ENCODE data around the gene ZNF331.

The ZNF331 gene

GRCh38 chr19:53531457-53531856 is 6.5 kb upstream of the ZNF331 start:
- Histone ChIP-seq H3K79me1 (replicated peaks; ENCODE audit: low read length, poor library complexity, severe bottlenecking) (no peaks in the 10 kb centered on the region), H3K14ac (ENCODE audit: low read length in 2 of 2) (no peak overlapping the region), H3K4me3 (ENCODE audit: insufficient read depth in 1 of 2, low read depth in 1 of 2, low read length in 2 of 2) (no peak overlapping the region), H4K91ac (ENCODE audit: low read length) (no peak overlapping the region), H2BK12ac (ENCODE audit: low read length in 2 of 2) (no peak overlapping the region), H2AK5ac (ENCODE audit: low read length, severe bottlenecking) (no peak overlapping the region), H3K4me1 (ENCODE audit: control insufficient read depth, insufficient read depth, low read depth, low read length) (no peaks in the 10 kb centered on the region), H3K27ac (ENCODE audit: low read length, poor library complexity, severe bottlenecking) (no peak overlapping the region), H3K27me3 (ENCODE audit: control insufficient read depth in 1 of 2, insufficient read depth in 1 of 2, low read length in 2 of 2) (no peaks in the 10 kb centered on the region), H2BK5ac (ENCODE audit: low read depth, low read length, poor library complexity, severe bottlenecking) (no peak overlapping the region), H3K36me3 (ENCODE audit: control insufficient read depth in 1 of 2, insufficient read depth in 2 of 2, low read depth in 1 of 2, low read length in 2 of 2) (peaks cover 0 to 3% of the 10 kb centered on the region in 2 experiments), H3K4me2 (ENCODE audit: low read length, poor library complexity, severe bottlenecking) (no peak overlapping the region), H3K9me3 (ENCODE audit: control insufficient read depth, low read length) (peaks cover 11% of the 10 kb centered on the region), H2AFZ (ENCODE audit: low read depth, low read length) (no peak overlapping the region), H2BK120ac (ENCODE audit: low read depth, low read length) (no peak overlapping the region), H4K8ac (ENCODE audit: low read length) (no peak overlapping the region), H3K23ac (ENCODE audit: low read length in 2 of 2) (no peak overlapping the region), H3K9ac (ENCODE audit: low read length) (no peak overlapping the region), H2BK15ac (ENCODE audit: low read depth, poor library complexity, severe bottlenecking) (no peak overlapping the region), H3K18ac (ENCODE audit: low read depth in 1 of 2, low read length in 2 of 2) (no peak overlapping the region), H3K4ac (ENCODE audit: low read depth in 1 of 2, low read length in 2 of 2) (no peak overlapping the region)
- DNase-seq = no peak
- 80% methylated on average over 2 of the region's 4 CpGs for WGBS

GRCh38 chr19:53532362-53532761 is 5.6 kb upstream of the ZNF331 start:
- H2AFZ ChIP-seq (ENCODE audit: low read depth, low read length) = no peak overlapping the region
- H3K4me2 ChIP-seq (ENCODE audit: low read length, poor library complexity, severe bottlenecking) = no peak overlapping the region
- H2BK15ac ChIP-seq (ENCODE audit: low read depth, poor library complexity, severe bottlenecking) = no peak overlapping the region
- no peak overlapping the region for H2BK12ac ChIP-seq (ENCODE audit: low read length in 2 of 2)
- no peak overlapping the region for H3K23ac ChIP-seq (ENCODE audit: low read length in 2 of 2)
- H2AK5ac ChIP-seq (ENCODE audit: low read length, severe bottlenecking) = no peak overlapping the region
- no peak overlapping the region for H2BK120ac ChIP-seq (ENCODE audit: low read depth, low read length)
- no peaks in the 10 kb centered on the region for H3K79me1 ChIP-seq (replicated peaks; ENCODE audit: low read length, poor library complexity, severe bottlenecking)
- no peak overlapping the region for H3K14ac ChIP-seq (ENCODE audit: low read length in 2 of 2)
- no peak overlapping the region for H3K4me3 ChIP-seq (ENCODE audit: insufficient read depth in 1 of 2, low read depth in 1 of 2, low read length in 2 of 2)
- H3K18ac ChIP-seq (ENCODE audit: low read depth in 1 of 2, low read length in 2 of 2) = no peak overlapping the region
- H3K9ac ChIP-seq (ENCODE audit: low read length) = no peak overlapping the region
- no peak overlapping the region for H3K27ac ChIP-seq (ENCODE audit: low read length, poor library complexity, severe bottlenecking)
- no CpG with 5 or more reads among the region's 1 CpG for WGBS
- peaks cover 0 to 3% of the 10 kb centered on the region in 2 experiments for H3K36me3 ChIP-seq (ENCODE audit: control insufficient read depth in 1 of 2, insufficient read depth in 2 of 2, low read depth in 1 of 2, low read length in 2 of 2)
- H4K8ac ChIP-seq (ENCODE audit: low read length) = no peak overlapping the region
- H3K27me3 ChIP-seq (ENCODE audit: control insufficient read depth in 1 of 2, insufficient read depth in 1 of 2, low read length in 2 of 2) = no peaks in the 10 kb centered on the region
- no peak overlapping the region for H2BK5ac ChIP-seq (ENCODE audit: low read depth, low read length, poor library complexity, severe bottlenecking)
- H4K91ac ChIP-seq (ENCODE audit: low read length) = no peak overlapping the region
- DNase-seq = no peak
- peaks cover 3% of the 10 kb centered on the region for H3K4me1 ChIP-seq (ENCODE audit: control insufficient read depth, insufficient read depth, low read depth, low read length)
- H3K9me3 ChIP-seq (ENCODE audit: control insufficient read depth, low read length) = peaks cover 11% of the 10 kb centered on the region
- no peak overlapping the region for H3K4ac ChIP-seq (ENCODE audit: low read depth in 1 of 2, low read length in 2 of 2)

- Histone ChIP-seq H2BK15ac (ENCODE audit: low read depth, poor library complexity, severe bottlenecking) (no peak overlapping the region), H4K91ac (ENCODE audit: low read length) (no peak overlapping the region), H3K9ac (ENCODE audit: low read length) (no peak overlapping the region), H3K18ac (ENCODE audit: low read depth in 1 of 2, low read length in 2 of 2) (no peak overlapping the region), H2AFZ (ENCODE audit: low read depth, low read length) (no peak overlapping the region), H3K27me3 (ENCODE audit: control insufficient read depth in 1 of 2, insufficient read depth in 1 of 2, low read length in 2 of 2) (no peaks in the 10 kb centered on the region), H3K23ac (ENCODE audit: low read length in 2 of 2) (no peak overlapping the region), H3K27ac (ENCODE audit: low read length, poor library complexity, severe bottlenecking) (no peak overlapping the region), H3K79me1 (replicated peaks; ENCODE audit: low read length, poor library complexity, severe bottlenecking) (no peaks in the 10 kb centered on the region), H3K14ac (ENCODE audit: low read length in 2 of 2) (no peak overlapping the region), H3K36me3 (ENCODE audit: control insufficient read depth in 1 of 2, insufficient read depth in 2 of 2, low read depth in 1 of 2, low read length in 2 of 2) (peaks cover 6 to 11% of the 10 kb centered on the region in 2 experiments), H3K4ac (ENCODE audit: low read depth in 1 of 2, low read length in 2 of 2) (no peak overlapping the region), H3K9me3 (ENCODE audit: control insufficient read depth, low read length) (no peaks in the 10 kb centered on the region), H3K4me1 (ENCODE audit: control insufficient read depth, insufficient read depth, low read depth, low read length) (peaks cover 6% of the 10 kb centered on the region), H3K4me3 (ENCODE audit: insufficient read depth in 1 of 2, low read depth in 1 of 2, low read length in 2 of 2) (no peak overlapping the region), H2BK12ac (ENCODE audit: low read length in 2 of 2) (no peak overlapping the region), H4K8ac (ENCODE audit: low read length) (no peak overlapping the region), H2BK120ac (ENCODE audit: low read depth, low read length) (no peak overlapping the region), H2AK5ac (ENCODE audit: low read length, severe bottlenecking) (no peak overlapping the region), H3K4me2 (ENCODE audit: low read length, poor library complexity, severe bottlenecking) (no peak overlapping the region), H2BK5ac (ENCODE audit: low read depth, low read length, poor library complexity, severe bottlenecking) (no peak overlapping the region)
- DNase-seq = no peak
Observed at GRCh38 chr19:53536225-53536548, 1.8 kb upstream of the ZNF331 start.

- H3K27me3 ChIP-seq (ENCODE audit: control insufficient read depth in 1 of 2, insufficient read depth in 1 of 2, low read length in 2 of 2) = no peaks in the 10 kb centered on the region
- H2AFZ ChIP-seq (ENCODE audit: low read depth, low read length) = peak overlapping the region; percentile 66
- H3K27ac ChIP-seq (ENCODE audit: low read length, poor library complexity, severe bottlenecking) = no peak overlapping the region
- H2BK15ac ChIP-seq (ENCODE audit: low read depth, poor library complexity, severe bottlenecking) = no peak overlapping the region
- H3K4me1 ChIP-seq (ENCODE audit: control insufficient read depth, insufficient read depth, low read depth, low read length) = peaks cover 6% of the 10 kb centered on the region
- no peak overlapping the region for H2AK5ac ChIP-seq (ENCODE audit: low read length, severe bottlenecking)
- H3K9me3 ChIP-seq (ENCODE audit: control insufficient read depth, low read length) = no peaks in the 10 kb centered on the region
- H2BK120ac ChIP-seq (ENCODE audit: low read depth, low read length) = no peak overlapping the region
- H3K36me3 ChIP-seq (ENCODE audit: control insufficient read depth in 1 of 2, insufficient read depth in 2 of 2, low read depth in 1 of 2, low read length in 2 of 2) = peaks cover 6 to 13% of the 10 kb centered on the region in 2 experiments
- H2BK12ac ChIP-seq (ENCODE audit: low read length in 2 of 2) = no peak overlapping the region
- H3K14ac ChIP-seq (ENCODE audit: low read length in 2 of 2) = no peak overlapping the region
- peak overlapping the region; percentile 67 to 86 for H3K4me3 ChIP-seq (ENCODE audit: insufficient read depth in 1 of 2, low read depth in 1 of 2, low read length in 2 of 2)
- peak overlapping the region in 1 of 2 experiments; percentile 52 for H3K4ac ChIP-seq (ENCODE audit: low read depth in 1 of 2, low read length in 2 of 2)
- peak overlapping the region; percentile 65 for H4K8ac ChIP-seq (ENCODE audit: low read length)
- H3K18ac ChIP-seq (ENCODE audit: low read depth in 1 of 2, low read length in 2 of 2) = peak overlapping the region in 1 of 2 experiments; percentile 18
- H3K23ac ChIP-seq (ENCODE audit: low read length in 2 of 2) = no peak overlapping the region
- H3K4me2 ChIP-seq (ENCODE audit: low read length, poor library complexity, severe bottlenecking) = peak overlapping the region; percentile 60
- H2BK5ac ChIP-seq (ENCODE audit: low read depth, low read length, poor library complexity, severe bottlenecking) = no peak overlapping the region
- 86% methylated on average over 11 of the region's 11 CpGs for WGBS
- no peak for DNase-seq
- no peaks in the 10 kb centered on the region for H3K79me1 ChIP-seq (replicated peaks; ENCODE audit: low read length, poor library complexity, severe bottlenecking)
- peak overlapping the region; percentile 92 for H3K9ac ChIP-seq (ENCODE audit: low read length)
- peak overlapping the region; percentile 1 for H4K91ac ChIP-seq (ENCODE audit: low read length)
Observed at GRCh38 chr19:53537121-53537520, 824 bp upstream of the ZNF331 start.
